Uterus (tissue), 2 donors: ENCODE measurements around the gene CDX1.

ENCODE experiments used
- CTCF ChIP-seq, 4 experiments: fragments of 200-600 bp in 2 of 4; fragments of 450-650 bp in 2 of 4; sonication (generic) in 2 of 4; IDR thresholded peaks; one replicate each; pipeline ENCODE4 v1.5.1; 2016 to 2019; ENCODE audit warnings: antibody characterized with exemption in 4 of 4, mild to moderate bottlenecking in 2 of 4, moderate library complexity in 1 of 4
- POLR2A ChIP-seq, 2 donors: fragments of 450-650 bp; IDR thresholded peaks; one replicate each; pipeline ENCODE4 v1.6.1; 2016; ENCODE audit warnings: antibody characterized with exemption in 2 of 2, mild to moderate bottlenecking in 1 of 2, moderate library complexity in 1 of 2

DNA sequence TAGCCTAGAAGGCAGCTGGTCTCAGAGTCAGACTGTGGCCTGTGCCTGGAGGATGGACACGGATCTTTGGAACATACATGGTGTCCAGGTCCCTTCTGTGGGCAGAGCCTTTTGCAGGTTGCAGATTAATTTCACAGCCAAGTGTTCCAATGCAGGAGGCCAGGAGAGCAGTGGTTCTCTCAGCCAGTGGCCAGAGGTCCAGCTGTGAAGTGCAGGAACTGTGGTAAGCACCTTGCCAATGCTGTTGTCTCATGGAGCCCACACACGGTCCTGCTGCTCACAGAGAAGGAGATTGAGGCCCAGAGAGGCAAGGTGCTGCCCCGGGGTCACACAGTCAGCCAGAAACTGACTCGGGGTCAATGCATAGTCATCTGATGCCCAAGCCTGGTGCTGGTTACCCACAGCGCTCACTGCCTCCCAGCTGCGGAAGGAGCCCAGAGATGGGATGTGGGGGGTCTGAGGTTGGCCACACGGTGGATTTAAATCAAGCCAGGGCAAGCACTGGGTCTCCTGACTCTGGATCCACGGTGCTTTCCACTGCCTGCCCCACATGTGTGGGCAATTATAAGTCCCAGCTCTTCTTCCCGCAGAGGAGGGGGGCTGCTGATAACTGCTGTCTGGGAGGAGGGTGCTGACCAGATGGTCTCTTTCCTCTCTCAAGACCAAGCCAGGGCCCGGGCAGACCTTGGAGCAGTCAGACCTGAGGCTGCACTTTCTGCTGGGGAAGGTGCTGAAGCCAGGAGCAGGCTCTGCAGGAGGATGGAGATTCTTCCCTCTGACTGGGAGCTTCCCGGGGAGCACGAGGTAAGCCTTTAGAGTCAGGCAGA, 13.7 kb upstream of the CDX1 start:
- TF ChIP-seq CTCF (IDR thresholded peaks at IDR 0.05) (no peak), POLR2A (IDR thresholded peaks at IDR 0.05) (no peak)
